ENCODE results near the gene TMEM117. TPM values are rescaled to one million over a fixed set of nuclear protein-coding genes. Genes with fewer than 3 reads are reported as not detected.

The TMEM117 gene
- polyA plus RNA-seq, 3 donors from 2014 or later, result 2.0 to 7.8 (median 4.0) TPM

- no peaks in the 10 kb centered on the region for H3K27me3 Mint-ChIP-seq (ENCODE audit: low read depth in 3 of 3)
- no peaks in the 10 kb centered on the region for H3K4me1 Mint-ChIP-seq
- no peaks in the 10 kb centered on the region for H3K9me3 Mint-ChIP-seq
- no peak overlapping the region for H3K4me3 Mint-ChIP-seq
- H3K36me3 Mint-ChIP-seq, result peaks cover 0 to 4% (median 3%) of the 10 kb centered on the region in 3 donors
- DNase-seq, result no peak
- no peak overlapping the region for H3K27ac Mint-ChIP-seq
These were observed 130.0 kb downstream of the TMEM117 start for GRCh38 chr12:43965899-43966298.

- H3K27ac Mint-ChIP-seq, result no peak overlapping the region
- no peak for DNase-seq
- H3K4me1 Mint-ChIP-seq, result no peaks in the 10 kb centered on the region
- H3K36me3 Mint-ChIP-seq, result peaks cover 0 to 13% (median 3%) of the 10 kb centered on the region in 3 donors
- no peak overlapping the region for H3K4me3 Mint-ChIP-seq
- H3K9me3 Mint-ChIP-seq, result peaks cover 0 to 4% (median 0%) of the 10 kb centered on the region in 6 donors
- no peaks in the 10 kb centered on the region for H3K27me3 Mint-ChIP-seq (ENCODE audit: low read depth in 3 of 3)
These were observed 132.9 kb downstream of the TMEM117 start for GRCh38 chr12:43968736-43969135.

GRCh38 chr12:43969882-43970281 is 134.0 kb downstream of the TMEM117 start:
- no peak overlapping the region for H3K4me3 Mint-ChIP-seq
- H3K4me1 Mint-ChIP-seq, result no peaks in the 10 kb centered on the region
- no peak for DNase-seq
- peaks cover 0 to 4% (median 0%) of the 10 kb centered on the region in 6 donors for H3K9me3 Mint-ChIP-seq
- H3K27me3 Mint-ChIP-seq (ENCODE audit: low read depth in 3 of 3), result no peaks in the 10 kb centered on the region
- H3K27ac Mint-ChIP-seq, result no peak overlapping the region
- peaks cover 0 to 13% (median 3%) of the 10 kb centered on the region in 3 donors for H3K36me3 Mint-ChIP-seq

- H3K4me1 Mint-ChIP-seq, result no peaks in the 10 kb centered on the region
- no peak overlapping the region for H3K27ac Mint-ChIP-seq
- H3K36me3 Mint-ChIP-seq, result peaks cover 0 to 13% (median 5%) of the 10 kb centered on the region in 3 donors
- peaks cover 0 to 10% (median 0%) of the 10 kb centered on the region in 6 donors for H3K9me3 Mint-ChIP-seq
- H3K27me3 Mint-ChIP-seq (ENCODE audit: low read depth in 3 of 3), result no peaks in the 10 kb centered on the region
- DNase-seq, result no peak
- no peak overlapping the region for H3K4me3 Mint-ChIP-seq
These were observed 137.5 kb downstream of the TMEM117 start for GRCh38 chr12:43973385-43973784.

GRCh38 chr12:43973993-43974392 is 138.1 kb downstream of the TMEM117 start:
- H3K36me3 Mint-ChIP-seq, result peaks cover 0 to 13% (median 9%) of the 10 kb centered on the region in 3 donors
- H3K27me3 Mint-ChIP-seq (ENCODE audit: low read depth in 3 of 3), result no peaks in the 10 kb centered on the region
- no peak overlapping the region for H3K27ac Mint-ChIP-seq
- H3K4me1 Mint-ChIP-seq, result no peaks in the 10 kb centered on the region
- H3K9me3 Mint-ChIP-seq, result peaks cover 0 to 10% (median 0%) of the 10 kb centered on the region in 6 donors
- DNase-seq, result no peak
- H3K4me3 Mint-ChIP-seq, result no peak overlapping the region

GRCh38 chr12:43976027-43976426 is 140.1 kb downstream of the TMEM117 start:
- H3K9me3 Mint-ChIP-seq, result peaks cover 0 to 12% (median 0%) of the 10 kb centered on the region in 6 donors
- H3K27me3 Mint-ChIP-seq (ENCODE audit: low read depth in 3 of 3), result peaks cover 0 to 3% (median 0%) of the 10 kb centered on the region in 3 donors
- DNase-seq, result no peak
- H3K4me1 Mint-ChIP-seq, result no peaks in the 10 kb centered on the region
- H3K36me3 Mint-ChIP-seq, result peaks cover 3 to 10% (median 8%) of the 10 kb centered on the region in 3 donors
- H3K4me3 Mint-ChIP-seq, result no peak overlapping the region
- H3K27ac Mint-ChIP-seq, result no peak overlapping the region

- Mint-ChIP-seq H3K27me3 (ENCODE audit: low read depth in 3 of 3) (peaks cover 0 to 3% (median 0%) of the 10 kb centered on the region in 3 donors), H3K9me3 (peaks cover 0 to 8% (median 0%) of the 10 kb centered on the region in 6 donors), H3K27ac (no peak overlapping the region), H3K36me3 (peaks cover 0 to 10% (median 3%) of the 10 kb centered on the region in 3 donors), H3K4me3 (no peak overlapping the region), H3K4me1 (no peaks in the 10 kb centered on the region)
- no peak for DNase-seq
These were observed 142.7 kb downstream of the TMEM117 start for GRCh38 chr12:43978556-43978955.

- Mint-ChIP-seq H3K27me3 (ENCODE audit: low read depth in 3 of 3) (peaks cover 0 to 3% (median 0%) of the 10 kb centered on the region in 3 donors), H3K27ac (no peak overlapping the region), H3K4me1 (no peaks in the 10 kb centered on the region), H3K36me3 (peaks cover 0 to 10% (median 3%) of the 10 kb centered on the region in 3 donors), H3K9me3 (peaks cover 0 to 8% (median 0%) of the 10 kb centered on the region in 6 donors), H3K4me3 (no peak overlapping the region)
- no peak for DNase-seq
These were observed 143.6 kb downstream of the TMEM117 start for GRCh38 chr12:43979450-43979849.

GRCh38 chr12:43980627-43981191 is 144.8 kb downstream of the TMEM117 start:
- H3K27me3 Mint-ChIP-seq (ENCODE audit: low read depth in 3 of 3), result peaks cover 0 to 3% (median 0%) of the 10 kb centered on the region in 3 donors
- H3K4me3 Mint-ChIP-seq, result no peak overlapping the region
- no peak overlapping the region for H3K27ac Mint-ChIP-seq

GRCh38 chr12:43981726-43982125 is 145.8 kb downstream of the TMEM117 start:
- Mint-ChIP-seq H3K27ac (no peak overlapping the region), H3K9me3 (peaks cover 0 to 2% (median 0%) of the 10 kb centered on the region in 6 donors), H3K27me3 (ENCODE audit: low read depth in 3 of 3) (peaks cover 0 to 3% (median 0%) of the 10 kb centered on the region in 3 donors), H3K36me3 (peaks cover 0 to 5% (median 3%) of the 10 kb centered on the region in 3 donors), H3K4me3 (no peak overlapping the region), H3K4me1 (no peaks in the 10 kb centered on the region)
- no peak for DNase-seq

More at GRCh38 chr12:43980627-43981191, 144.8 kb downstream of the TMEM117 start:
- Mint-ChIP-seq H3K4me1 (no peaks in the 10 kb centered on the region), H3K9me3 (peaks cover 0 to 8% (median 0%) of the 10 kb centered on the region in 6 donors), H3K36me3 (peaks cover 0 to 9% (median 3%) of the 10 kb centered on the region in 3 donors)
- DNase-seq, result no peak

GRCh38 chr12:43982544-43982943 is 146.7 kb downstream of the TMEM117 start:
- Mint-ChIP-seq H3K36me3 (peaks cover 0 to 5% (median 3%) of the 10 kb centered on the region in 3 donors), H3K9me3 (peaks cover 0 to 2% (median 0%) of the 10 kb centered on the region in 6 donors), H3K4me3 (no peak overlapping the region), H3K27ac (no peak overlapping the region), H3K27me3 (ENCODE audit: low read depth in 3 of 3) (peaks cover 0 to 3% (median 0%) of the 10 kb centered on the region in 3 donors), H3K4me1 (no peaks in the 10 kb centered on the region)
- no peak for DNase-seq

GRCh38 chr12:43988838-43989560 is 153.1 kb downstream of the TMEM117 start:
- no peak for DNase-seq
- Mint-ChIP-seq H3K27ac (no peak overlapping the region), H3K9me3 (no peaks in the 10 kb centered on the region), H3K4me3 (no peak overlapping the region), H3K36me3 (peaks cover 3 to 9% (median 5%) of the 10 kb centered on the region in 3 donors), H3K4me1 (peaks cover 3 to 8% of the 10 kb centered on the region in 2 donors), H3K27me3 (ENCODE audit: low read depth in 3 of 3) (no peaks in the 10 kb centered on the region)

- Mint-ChIP-seq H3K4me1 (peaks cover 3 to 8% of the 10 kb centered on the region in 2 donors), H3K9me3 (no peaks in the 10 kb centered on the region), H3K36me3 (peaks cover 3 to 9% (median 5%) of the 10 kb centered on the region in 3 donors), H3K27me3 (ENCODE audit: low read depth in 3 of 3) (no peaks in the 10 kb centered on the region), H3K27ac (no peak overlapping the region), H3K4me3 (no peak overlapping the region)
- DNase-seq, result no peak
These were observed 157.0 kb downstream of the TMEM117 start for GRCh38 chr12:43992856-43993255.

GRCh38 chr12:44000309-44000952 is 164.6 kb downstream of the TMEM117 start:
- H3K27me3 Mint-ChIP-seq (ENCODE audit: low read depth in 3 of 3), result peaks cover 0 to 3% (median 0%) of the 10 kb centered on the region in 3 donors
- no peak overlapping the region for H3K27ac Mint-ChIP-seq
- DNase-seq, result no peak
- H3K36me3 Mint-ChIP-seq, result peaks cover 0 to 14% (median 0%) of the 10 kb centered on the region in 3 donors
- H3K4me3 Mint-ChIP-seq, result no peak overlapping the region
- no peaks in the 10 kb centered on the region for H3K4me1 Mint-ChIP-seq
- H3K9me3 Mint-ChIP-seq, result no peaks in the 10 kb centered on the region
